ENCODE results near the gene PLOD1. TPM values are rescaled to one million over a fixed set of nuclear protein-coding genes. Genes with fewer than 3 reads are reported as not detected.

The PLOD1 gene
- total and polyA plus RNA-seq, 8 donors, result 8.2 to 56.2 (median 35.2) TPM

DNA sequence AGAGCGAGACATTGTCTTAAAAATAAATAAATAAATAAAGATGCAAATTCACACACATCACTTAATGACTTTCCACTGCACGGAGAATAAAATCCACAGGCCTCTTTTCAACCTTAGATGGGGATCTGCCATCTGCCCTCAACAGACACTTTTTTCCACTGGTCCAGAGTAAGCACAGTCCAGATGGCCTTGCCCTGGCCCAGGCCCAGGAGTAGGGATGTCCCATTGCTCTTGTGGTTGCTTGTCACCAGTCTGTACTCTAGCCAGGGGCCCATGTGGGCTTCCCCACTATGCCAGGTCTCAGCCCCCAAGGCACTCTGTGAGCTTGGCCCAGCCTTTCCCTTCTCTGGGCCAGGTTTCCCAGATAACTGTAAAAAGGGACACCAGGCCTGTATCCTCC lies 17.4 kb downstream of the PLOD1 start:
- intact Hi-C loops (cut with DNase I; ENCODE audit: low total_unique reads), result no loop called here
- Histone ChIP-seq H3K4me1 (no peaks in the 10 kb centered on the region), H3K4me3 (no peak overlapping the region), H3K27ac (no peak overlapping the region), H3K27me3 (no peaks in the 10 kb centered on the region), H3K9me3 (no peaks in the 10 kb centered on the region), H3K36me3 (peaks cover 24 to 86% (median 69%) of the 10 kb centered on the region in 4 donors)
- WGBS, 5 donors, result 93 to 95% (median 94%) methylated on average over 2 of the region's 2 CpGs
- DNase-seq, result no peak
- TF ChIP-seq POLR2A (IDR thresholded peaks at IDR 0.05) (no peak), POLR2AphosphoS5 (IDR thresholded peaks at IDR 0.05) (no peak), EP300 (IDR thresholded peaks at IDR 0.05) (no peak)
- TF ChIP-seq, protein P1, sequence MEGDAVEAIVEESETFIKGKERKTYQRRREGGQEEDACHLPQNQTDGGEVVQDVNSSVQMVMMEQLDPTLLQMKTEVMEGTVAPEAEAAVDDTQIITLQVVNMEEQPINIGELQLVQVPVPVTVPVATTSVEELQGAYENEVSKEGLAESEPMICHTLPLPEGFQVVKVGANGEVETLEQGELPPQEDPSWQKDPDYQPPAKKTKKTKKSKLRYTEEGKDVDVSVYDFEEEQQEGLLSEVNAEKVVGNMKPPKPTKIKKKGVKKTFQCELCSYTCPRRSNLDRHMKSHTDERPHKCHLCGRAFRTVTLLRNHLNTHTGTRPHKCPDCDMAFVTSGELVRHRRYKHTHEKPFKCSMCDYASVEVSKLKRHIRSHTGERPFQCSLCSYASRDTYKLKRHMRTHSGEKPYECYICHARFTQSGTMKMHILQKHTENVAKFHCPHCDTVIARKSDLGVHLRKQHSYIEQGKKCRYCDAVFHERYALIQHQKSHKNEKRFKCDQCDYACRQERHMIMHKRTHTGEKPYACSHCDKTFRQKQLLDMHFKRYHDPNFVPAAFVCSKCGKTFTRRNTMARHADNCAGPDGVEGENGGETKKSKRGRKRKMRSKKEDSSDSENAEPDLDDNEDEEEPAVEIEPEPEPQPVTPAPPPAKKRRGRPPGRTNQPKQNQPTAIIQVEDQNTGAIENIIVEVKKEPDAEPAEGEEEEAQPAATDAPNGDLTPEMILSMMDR (IDR thresholded peaks at IDR 0.05), result no peak

DNA sequence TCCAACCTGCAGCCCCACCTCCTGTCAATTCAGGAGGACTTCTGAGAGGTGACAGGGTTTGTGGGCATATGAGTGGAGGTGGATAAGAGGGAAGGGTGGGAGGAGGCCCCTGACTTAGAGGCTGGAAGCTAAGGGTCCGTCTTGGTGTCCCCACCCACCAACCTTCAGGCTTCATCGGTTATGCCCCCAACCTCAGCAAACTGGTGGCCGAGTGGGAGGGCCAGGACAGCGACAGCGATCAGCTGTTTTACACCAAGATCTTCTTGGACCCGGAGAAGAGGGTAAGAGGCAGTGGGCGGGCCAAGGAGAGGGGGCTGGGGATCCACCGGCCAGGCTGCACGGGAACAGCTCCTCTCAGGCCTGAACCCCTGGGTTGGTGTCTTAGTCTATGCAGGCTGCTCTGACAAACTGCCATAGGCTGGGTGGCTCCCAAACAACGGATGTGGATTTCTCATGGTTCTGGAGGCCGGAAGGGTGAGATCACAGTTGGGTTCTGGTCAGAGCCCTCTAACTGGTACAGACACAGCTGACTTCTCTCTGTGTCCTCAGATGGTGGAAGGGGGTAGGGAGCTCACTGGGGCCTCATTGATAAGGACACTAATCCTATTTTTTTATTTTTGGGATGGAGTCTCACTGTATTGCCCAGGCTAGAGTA lies 18.1 kb downstream of the PLOD1 start:
- no peaks in the 10 kb centered on the region for H3K9me3 ChIP-seq
- 83 to 90% (median 86%) methylated on average over 11 of the region's 11 CpGs for WGBS, 5 donors
- H3K27ac ChIP-seq, result no peak overlapping the region
- intact Hi-C loops (cut with DNase I; ENCODE audit: low total_unique reads), result no loop called here
- H3K27me3 ChIP-seq, result no peaks in the 10 kb centered on the region
- H3K4me1 ChIP-seq, result no peaks in the 10 kb centered on the region
- TF ChIP-seq POLR2AphosphoS5 (IDR thresholded peaks at IDR 0.05) (no peak), EP300 (IDR thresholded peaks at IDR 0.05) (no peak), POLR2A (IDR thresholded peaks at IDR 0.05) (no peak)
- TF ChIP-seq, protein P1 (IDR thresholded peaks at IDR 0.05), result no peak
- H3K4me3 ChIP-seq, result no peak overlapping the region
- H3K36me3 ChIP-seq, result peaks cover 31 to 93% (median 76%) of the 10 kb centered on the region in 4 donors
- DNase-seq, result no peak

DNA sequence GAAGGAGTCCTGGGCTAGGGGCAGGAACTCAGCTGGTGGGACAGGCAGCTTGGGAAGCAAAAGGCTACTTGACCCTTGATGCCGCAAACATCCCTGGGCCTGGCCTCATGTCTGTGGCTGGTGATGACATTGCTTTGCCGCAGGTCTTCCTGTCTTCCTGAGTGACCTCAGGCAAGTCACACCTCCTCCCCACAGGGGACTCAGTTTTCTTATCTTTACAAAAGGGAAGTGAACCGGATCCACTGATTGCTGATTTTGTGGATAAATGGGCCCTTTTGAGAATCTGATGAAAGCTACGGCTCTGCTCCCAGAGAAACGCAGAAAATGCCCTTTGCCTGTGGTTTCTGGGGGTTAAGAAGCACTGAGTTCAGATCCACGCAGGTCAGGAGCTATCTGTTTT lies 20.7 kb downstream of the PLOD1 start:
- TF ChIP-seq POLR2AphosphoS5 (IDR thresholded peaks at IDR 0.05), result no peak
- TF ChIP-seq, protein P1 (IDR thresholded peaks at IDR 0.05), result no peak
- no peak for TF ChIP-seq EP300 (IDR thresholded peaks at IDR 0.05)
- Histone ChIP-seq H3K36me3 (peaks cover 43 to 98% (median 89%) of the 10 kb centered on the region in 4 donors), H3K4me3 (no peak overlapping the region), H3K27ac (no peak overlapping the region), H3K4me1 (peaks cover 0 to under 1% (median 0%) of the 10 kb centered on the region in 4 donors), H3K9me3 (no peaks in the 10 kb centered on the region), H3K27me3 (no peaks in the 10 kb centered on the region)
- no peak for DNase-seq
- intact Hi-C loops (cut with DNase I; ENCODE audit: low total_unique reads), result no loop called here
- 76 to 85% (median 83%) methylated on average over 6 of the region's 6 CpGs for WGBS, 5 donors

DNA sequence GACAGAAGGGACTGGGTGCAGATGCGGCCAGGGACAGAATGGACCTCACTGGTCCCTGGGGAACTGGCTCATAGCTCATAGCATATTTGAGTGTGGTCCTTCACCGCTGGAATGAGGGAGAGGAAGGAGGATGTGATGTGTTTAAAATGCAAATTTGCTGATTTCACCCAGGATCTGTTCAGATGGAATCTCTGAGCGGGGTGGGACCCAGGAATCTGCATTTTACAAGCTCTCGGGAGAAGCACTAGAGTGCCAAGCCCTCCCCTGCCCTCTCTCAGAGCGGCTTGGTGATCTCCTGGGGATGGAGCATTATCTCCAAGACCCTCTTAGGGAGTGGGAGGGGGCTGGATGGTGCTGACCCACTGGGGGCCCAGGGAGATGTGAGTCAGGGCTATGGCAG lies 22.9 kb downstream of the PLOD1 start:
- TF ChIP-seq POLR2AphosphoS5 (IDR thresholded peaks at IDR 0.05) (no peak), EP300 (IDR thresholded peaks at IDR 0.05) (no peak), POLR2A (IDR thresholded peaks at IDR 0.05) (no peak)
- TF ChIP-seq, protein P1 (IDR thresholded peaks at IDR 0.05), result no peak
- Histone ChIP-seq H3K27me3 (no peaks in the 10 kb centered on the region), H3K27ac (no peak overlapping the region), H3K9me3 (no peaks in the 10 kb centered on the region), H3K4me1 (peaks cover 0 to 16% (median 0%) of the 10 kb centered on the region in 4 donors), H3K36me3 (peaks cover 34 to 100% (median 92%) of the 10 kb centered on the region in 4 donors), H3K4me3 (no peak overlapping the region)
- 87 to 97% (median 93%) methylated on average over 5 of the region's 5 CpGs for WGBS, 5 donors
- DNase-seq, result no peak
- intact Hi-C loops (cut with DNase I; ENCODE audit: low total_unique reads), result no loop called here
